Measurements from ENCODE around the gene ACTG2.

ACTG2 gene

GRCh38 chr2:73888388-73888787 lies 4.4 kb upstream of the ACTG2 start:
- Histone ChIP-seq H3K36me3 (no peaks in the 10 kb centered on the region), H3K27me3 (peaks cover 5% of the 10 kb centered on the region), H3K4me1 (ENCODE audit: control insufficient read depth in 1 of 2, insufficient read depth in 1 of 2, low read depth in 1 of 2, low read length in 1 of 2) (no peaks in the 10 kb centered on the region), H3K27ac (no peak overlapping the region), H3K9me3 (no peaks in the 10 kb centered on the region), H3K4me3 (ENCODE audit: low read depth in 1 of 2, low read length in 1 of 2) (no peak overlapping the region)
- TF ChIP-seq CTCF (IDR thresholded peaks at IDR 0.05), result no peak

- H3K4me1 ChIP-seq (ENCODE audit: control insufficient read depth in 1 of 2, insufficient read depth in 1 of 2, low read depth in 1 of 2, low read length in 1 of 2), result no peaks in the 10 kb centered on the region
- no peak overlapping the region for H3K4me3 ChIP-seq (ENCODE audit: low read depth in 1 of 2, low read length in 1 of 2)
- no peaks in the 10 kb centered on the region for H3K9me3 ChIP-seq
- no peak overlapping the region for H3K27ac ChIP-seq
- H3K36me3 ChIP-seq, result no peaks in the 10 kb centered on the region
- no peak for TF ChIP-seq CTCF (IDR thresholded peaks at IDR 0.05)
- H3K27me3 ChIP-seq, result peaks cover 5% of the 10 kb centered on the region
Measured at GRCh38 chr2:73889206-73889605, 3.6 kb upstream of the ACTG2 start.

GRCh38 chr2:73890301-73891092 lies 2.3 kb upstream of the ACTG2 start:
- H3K36me3 ChIP-seq, result no peaks in the 10 kb centered on the region
- peaks cover 5% of the 10 kb centered on the region for H3K27me3 ChIP-seq
- TF ChIP-seq CTCF (IDR thresholded peaks at IDR 0.05), result no peak

GRCh38 chr2:73891276-73891901 lies 1.4 kb upstream of the ACTG2 start:
- TF ChIP-seq CTCF (IDR thresholded peaks at IDR 0.05), result no peak
- Histone ChIP-seq H3K9me3 (no peaks in the 10 kb centered on the region), H3K36me3 (no peaks in the 10 kb centered on the region), H3K27ac (no peak overlapping the region), H3K4me3 (ENCODE audit: low read depth in 1 of 2, low read length in 1 of 2) (no peak overlapping the region), H3K4me1 (ENCODE audit: control insufficient read depth in 1 of 2, insufficient read depth in 1 of 2, low read depth in 1 of 2, low read length in 1 of 2) (no peaks in the 10 kb centered on the region), H3K27me3 (peaks cover 5% of the 10 kb centered on the region)

More at GRCh38 chr2:73890301-73891092, 2.3 kb upstream of the ACTG2 start:
- Histone ChIP-seq H3K27ac (no peak overlapping the region), H3K4me3 (ENCODE audit: low read depth in 1 of 2, low read length in 1 of 2) (no peak overlapping the region), H3K9me3 (no peaks in the 10 kb centered on the region), H3K4me1 (ENCODE audit: control insufficient read depth in 1 of 2, insufficient read depth in 1 of 2, low read depth in 1 of 2, low read length in 1 of 2) (no peaks in the 10 kb centered on the region)

GRCh38 chr2:73893764-73894474 lies 1.1 kb downstream of the ACTG2 start:
- H3K9me3 ChIP-seq, result no peaks in the 10 kb centered on the region

More at GRCh38 chr2:73893764-73894474, 1.1 kb downstream of the ACTG2 start:
- Histone ChIP-seq H3K4me3 (ENCODE audit: low read depth in 1 of 2, low read length in 1 of 2) (no peak overlapping the region), H3K36me3 (no peaks in the 10 kb centered on the region), H3K27me3 (peaks cover 5% of the 10 kb centered on the region), H3K27ac (no peak overlapping the region), H3K4me1 (ENCODE audit: control insufficient read depth in 1 of 2, insufficient read depth in 1 of 2, low read depth in 1 of 2, low read length in 1 of 2) (no peaks in the 10 kb centered on the region)
- no peak for TF ChIP-seq CTCF (IDR thresholded peaks at IDR 0.05)

All from neutrophil (primary cell).